ENCODE results near the gene WWP2. TPM values are rescaled to one million over a fixed set of nuclear protein-coding genes. Genes with fewer than 3 reads are reported as not detected.
"Not testable (repeated sequence)": the region's sequence is repeated elsewhere in the genome, so short reads cannot be mapped to it uniquely, and the experiment has no call there.

The WWP2 gene
- total RNA-seq, 1 experiment from 2014 or later: 40.2 TPM

DNA sequence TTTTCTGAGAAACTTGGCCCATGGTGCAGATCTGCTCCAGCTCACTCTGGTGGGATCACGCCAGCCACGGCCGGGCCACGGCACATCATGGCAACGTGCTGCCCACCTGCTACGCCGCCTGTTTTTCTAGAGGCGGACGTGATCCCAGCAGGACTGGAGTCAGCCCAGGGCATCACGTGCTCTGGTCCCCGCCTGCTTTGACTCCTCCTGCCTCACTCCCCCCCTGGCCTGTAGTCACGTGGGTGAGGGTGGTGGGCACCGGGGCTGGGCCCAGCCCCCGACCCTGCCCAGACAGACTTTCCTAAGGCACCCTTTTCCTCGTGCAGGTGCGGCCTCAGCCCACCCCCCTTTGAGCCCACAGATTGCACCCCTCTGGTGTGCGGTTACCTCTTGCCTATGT is 188.3 kb downstream of the WWP2 start:
- not testable (repeated sequence) for H3K14ac ChIP-seq (ENCODE audit: insufficient read depth, low read length); H3K4me3 Mint-ChIP-seq; H3K23me2 ChIP-seq (ENCODE audit: insufficient read length, low read depth, low read length, poor library complexity, severe bottlenecking); H3K27me3 Mint-ChIP-seq (ENCODE audit: low read depth); H3K79me1 ChIP-seq (ENCODE audit: insufficient read depth, low read depth, low read length, poor library complexity, severe bottlenecking); H3T11ph ChIP-seq (ENCODE audit: low read length); H3K9ac ChIP-seq (ENCODE audit: extremely low read depth, insufficient read length, low read length); H2BK5ac ChIP-seq (ENCODE audit: insufficient read length, low read length); H3K56ac ChIP-seq (ENCODE audit: insufficient read length, low read depth, low read length); H4K91ac ChIP-seq (ENCODE audit: insufficient read length, low read depth, low read length); H3K4me2 ChIP-seq (ENCODE audit: insufficient read depth, insufficient read length, low read length); H3K9me3 Mint-ChIP-seq; H3K27me3 ChIP-seq (ENCODE audit: insufficient read depth, low read length); H2AK5ac ChIP-seq (ENCODE audit: insufficient read length, low read length); H3K18ac ChIP-seq (ENCODE audit: insufficient read length, low read depth, low read length); H2BK12ac ChIP-seq (ENCODE audit: insufficient read length, low read depth, low read length); H3K79me2 ChIP-seq (ENCODE audit: insufficient read depth, low read length); DNase-seq; H3K9me3 ChIP-seq (ENCODE audit: control insufficient read depth, low read depth, low read length); H4K5ac ChIP-seq (ENCODE audit: insufficient read length, low read depth, low read length); H3K4ac ChIP-seq (ENCODE audit: low read depth, low read length); H2BK15ac ChIP-seq (ENCODE audit: low read depth, low read length); H3K27ac ChIP-seq (ENCODE audit: insufficient read length, low read depth, low read length); H3K23ac ChIP-seq (ENCODE audit: insufficient read length, low read depth, low read length); H3K27ac Mint-ChIP-seq; H4K20me1 ChIP-seq (ENCODE audit: control insufficient read depth, insufficient read depth, insufficient read length); H3K4me1 ChIP-seq (ENCODE audit: insufficient read depth, low read length); H2BK120ac ChIP-seq (ENCODE audit: low read depth, low read length, poor library complexity, severe bottlenecking); H3K36me3 Mint-ChIP-seq (ENCODE audit: insufficient read depth in 1 of 3, low read depth in 3 of 3); H2BK20ac ChIP-seq (ENCODE audit: low read depth, low read length, poor library complexity, severe bottlenecking); H4K8ac ChIP-seq (replicated peaks; ENCODE audit: insufficient read length, low read depth, low read length); H2AFZ ChIP-seq (ENCODE audit: low read length); H3K4me1 Mint-ChIP-seq
- no CpG with 5 or more reads among the region's 17 CpGs for WGBS (ENCODE audit: extremely low coverage, insufficient read length, low lambda C conversion rate)

DNA sequence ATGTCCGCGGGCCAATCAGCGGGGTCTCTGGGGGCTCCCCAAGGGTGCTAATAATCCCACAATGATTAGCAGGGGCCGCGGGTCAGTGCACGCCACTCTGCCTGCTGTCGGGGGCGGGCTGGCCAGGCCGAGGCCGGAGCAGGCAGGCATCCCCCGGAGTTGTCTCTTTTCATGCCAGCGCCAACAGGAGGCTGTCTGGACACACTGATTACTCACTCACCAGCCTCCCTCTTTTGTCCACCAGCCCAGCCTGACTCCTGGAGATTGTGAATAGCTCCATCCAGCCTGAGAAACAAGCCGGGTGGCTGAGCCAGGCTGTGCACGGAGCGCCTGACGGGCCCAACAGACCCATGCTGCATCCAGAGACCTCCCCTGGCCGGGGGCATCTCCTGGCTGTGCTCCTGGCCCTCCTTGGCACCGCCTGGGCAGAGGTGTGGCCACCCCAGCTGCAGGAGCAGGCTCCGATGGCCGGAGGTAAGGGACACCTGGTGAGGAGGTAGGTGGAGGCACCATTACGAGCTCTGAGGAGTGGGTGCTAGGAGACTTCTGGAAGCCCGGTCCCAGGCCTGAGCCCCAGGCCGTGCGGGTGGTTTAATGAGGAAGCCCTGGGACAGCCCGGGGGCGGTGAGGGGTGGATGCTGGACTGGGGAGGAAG is 189.0 kb downstream of the WWP2 start, which contains the start of gene CLEC18A:
CLEC18A (plus strand) TSS at position 318 of the 655 bp plus-strand sequence; CDS start at position 351, 33 bp downstream.
- H4K8ac ChIP-seq (replicated peaks; ENCODE audit: insufficient read length, low read depth, low read length); H3K27ac ChIP-seq (ENCODE audit: insufficient read length, low read depth, low read length); H2BK5ac ChIP-seq (ENCODE audit: insufficient read length, low read length); H3K4me2 ChIP-seq (ENCODE audit: insufficient read depth, insufficient read length, low read length); H3K9me3 ChIP-seq (ENCODE audit: control insufficient read depth, low read depth, low read length); H4K5ac ChIP-seq (ENCODE audit: insufficient read length, low read depth, low read length); H3K4me3 Mint-ChIP-seq; H3K56ac ChIP-seq (ENCODE audit: insufficient read length, low read depth, low read length); H3K14ac ChIP-seq (ENCODE audit: insufficient read depth, low read length); H3K4me1 ChIP-seq (ENCODE audit: insufficient read depth, low read length); H3K18ac ChIP-seq (ENCODE audit: insufficient read length, low read depth, low read length); H2BK15ac ChIP-seq (ENCODE audit: low read depth, low read length); H3K79me1 ChIP-seq (ENCODE audit: insufficient read depth, low read depth, low read length, poor library complexity, severe bottlenecking); H3K9me3 Mint-ChIP-seq; H3K79me2 ChIP-seq (ENCODE audit: insufficient read depth, low read length); H3K4me1 Mint-ChIP-seq; H2BK120ac ChIP-seq (ENCODE audit: low read depth, low read length, poor library complexity, severe bottlenecking); H3T11ph ChIP-seq (ENCODE audit: low read length); H2AK5ac ChIP-seq (ENCODE audit: insufficient read length, low read length); DNase-seq; H3K27ac Mint-ChIP-seq; H2BK20ac ChIP-seq (ENCODE audit: low read depth, low read length, poor library complexity, severe bottlenecking); H4K91ac ChIP-seq (ENCODE audit: insufficient read length, low read depth, low read length); H3K23ac ChIP-seq (ENCODE audit: insufficient read length, low read depth, low read length); H2BK12ac ChIP-seq (ENCODE audit: insufficient read length, low read depth, low read length); H3K27me3 ChIP-seq (ENCODE audit: insufficient read depth, low read length); H3K23me2 ChIP-seq (ENCODE audit: insufficient read length, low read depth, low read length, poor library complexity, severe bottlenecking); H3K27me3 Mint-ChIP-seq (ENCODE audit: low read depth); H2AFZ ChIP-seq (ENCODE audit: low read length); H3K9ac ChIP-seq (ENCODE audit: extremely low read depth, insufficient read length, low read length); H3K4ac ChIP-seq (ENCODE audit: low read depth, low read length); H3K36me3 Mint-ChIP-seq (ENCODE audit: insufficient read depth in 1 of 3, low read depth in 3 of 3); H4K20me1 ChIP-seq (ENCODE audit: control insufficient read depth, insufficient read depth, insufficient read length): not testable (repeated sequence)
- no CpG with 5 or more reads among the region's 26 CpGs for WGBS (ENCODE audit: extremely low coverage, insufficient read length, low lambda C conversion rate)

All from H9 (cell line).